ENCODE data around the gene TMEM14A.
A peak's percentile ranks its signal among the peaks of the same experiment; 100 is the strongest.
"Not testable (repeated sequence)": the region's sequence is repeated elsewhere in the genome, so short reads cannot be mapped to it uniquely, and the experiment has no call there.

Gene TMEM14A

GRCh38 chr6:52670502-52671409, at the start of gene TMEM14A:
TSS of gene TMEM14A (plus strand) at chr6:52671113. CDS start at chr6:52677103, 5,990 bp downstream.
- DNase-seq: peak; percentile 87 to 96

- no peak for DNase-seq
Measured at GRCh38 chr6:52621631-52622030, 49.3 kb upstream of the TMEM14A start.

- no peak for DNase-seq
Measured at GRCh38 chr6:52622810-52623209, 48.1 kb upstream of the TMEM14A start.

GRCh38 chr6:52632011-52632410, 38.9 kb upstream of the TMEM14A start:
- no peak for DNase-seq

GRCh38 chr6:52634211-52634610, 36.7 kb upstream of the TMEM14A start:
- DNase-seq: no peak

- DNase-seq: no peak
Measured at GRCh38 chr6:52635049-52635577, 35.8 kb upstream of the TMEM14A start.

GRCh38 chr6:52636830-52637229, 34.1 kb upstream of the TMEM14A start:
- no peak for DNase-seq

GRCh38 chr6:52639493-52639892, 31.4 kb upstream of the TMEM14A start:
- DNase-seq: no peak

GRCh38 chr6:52640170-52640569, 30.7 kb upstream of the TMEM14A start:
- DNase-seq: peak; percentile 7 to 27

- no peak for DNase-seq
Measured at GRCh38 chr6:52640916-52641315, 30.0 kb upstream of the TMEM14A start.

- no peak for DNase-seq
Measured at GRCh38 chr6:52641388-52641787, 29.5 kb upstream of the TMEM14A start.

GRCh38 chr6:52641826-52642225, 29.1 kb upstream of the TMEM14A start:
- no peak for DNase-seq

- DNase-seq: no peak
Measured at GRCh38 chr6:52642368-52642767, 28.5 kb upstream of the TMEM14A start.

GRCh38 chr6:52643158-52643557, 27.8 kb upstream of the TMEM14A start:
- no peak for DNase-seq

- DNase-seq: no peak
Measured at GRCh38 chr6:52644253-52644652, 26.7 kb upstream of the TMEM14A start.

- DNase-seq: no peak
Measured at GRCh38 chr6:52645976-52646375, 24.9 kb upstream of the TMEM14A start.

- no peak for DNase-seq
Measured at GRCh38 chr6:52647199-52647598, 23.7 kb upstream of the TMEM14A start.

- no peak for DNase-seq
Measured at GRCh38 chr6:52649536-52650160, 21.3 kb upstream of the TMEM14A start.

- DNase-seq: no peak
Measured at GRCh38 chr6:52650941-52651340, 20.0 kb upstream of the TMEM14A start.

GRCh38 chr6:52653151-52653550, 17.8 kb upstream of the TMEM14A start:
- no peak for DNase-seq

- no peak for DNase-seq
Measured at GRCh38 chr6:52654007-52654406, 16.9 kb upstream of the TMEM14A start.

GRCh38 chr6:52654592-52654991, 16.3 kb upstream of the TMEM14A start:
- no peak for DNase-seq

- not testable (repeated sequence) for DNase-seq
Measured at GRCh38 chr6:52655941-52656340, 15.0 kb upstream of the TMEM14A start.

GRCh38 chr6:52657870-52658269, 13.0 kb upstream of the TMEM14A start:
- no peak for DNase-seq
